Neural cell (in vitro differentiated cells): ENCODE data around the gene HEPACAM. TPM values are rescaled to one million over a fixed set of nuclear protein-coding genes. Genes with fewer than 3 reads are reported as not detected.

Experiments used
- H2AFZ ChIP-seq: fragments of 200-600, 300-800 bp; sonication (generic), shearing (Covaris generic); 2 replicates; pipeline ENCODE4 v1.6.0; 2014; ENCODE audit warnings: low read depth, mild to moderate bottlenecking, antibody characterized with exemption, low read length, moderate library complexity
- H3F3A ChIP-seq: fragments of 200-600 bp; shearing (Covaris generic); 2 replicates; pipeline ENCODE4 v1.6.1; 2016; ENCODE audit warnings: mild to moderate bottlenecking, moderate library complexity, mixed read lengths, antibody characterized with exemption, low read length; ENCODE audit not compliant: insufficient read depth, poor library complexity, severe bottlenecking
- H3K27ac ChIP-seq: fragments of 200-600, 300-800 bp; sonication (generic), shearing (Covaris generic); 2 replicates; pipeline ENCODE4 v1.5.1; 2014; ENCODE audit warnings: mild to moderate bottlenecking, low read length, moderate library complexity
- H3K27me3 ChIP-seq: fragments of 300-800, 200-600 bp; sonication (generic), shearing (Covaris generic); 2 replicates; pipeline ENCODE4 v1.6.0; 2014; ENCODE audit warnings: mild to moderate bottlenecking, low read depth, low read length, moderate library complexity; ENCODE audit not compliant: insufficient read depth
- H3K36me3 ChIP-seq: fragments of 300-800, 200-600 bp; sonication (generic), shearing (Covaris generic); 2 replicates; pipeline ENCODE4 v1.5.1; 2014; ENCODE audit warnings: mild to moderate bottlenecking, antibody characterized with exemption, low read length, moderate library complexity; ENCODE audit not compliant: insufficient read depth
- H3K4me2 ChIP-seq: fragments of 300-800, 200-600 bp; sonication (generic), shearing (Covaris generic); 2 replicates; pipeline ENCODE4 v1.6.0; 2014; ENCODE audit warnings: mild to moderate bottlenecking, low read length
- H3K4me3 ChIP-seq: fragments of 300-800, 200-600 bp; sonication (generic), shearing (Covaris generic); 2 replicates; pipeline ENCODE4 v1.5.1; 2014; ENCODE audit warnings: mild to moderate bottlenecking, low read length, moderate library complexity
- H3K79me2 ChIP-seq: fragments of 200-600 bp; shearing (Covaris generic); replicated peaks from 2 replicates; pipeline ENCODE4 v1.6.0; 2014; ENCODE audit warnings: mild to moderate bottlenecking, low read length, moderate library complexity; ENCODE audit not compliant: insufficient read depth
- H3K9ac ChIP-seq: fragments of 300-800, 200-600 bp; sonication (generic), shearing (Covaris generic); 2 replicates; pipeline ENCODE4 v1.6.1; 2016; ENCODE audit warnings: mild to moderate bottlenecking, low read length, mixed read lengths
- H3K9me2 ChIP-seq: fragments of 200-600 bp; shearing (Covaris generic); 2 replicates; pipeline ENCODE4 v1.6.1; 2016; ENCODE audit warnings: mild to moderate bottlenecking, low read length, mixed read lengths; ENCODE audit not compliant: insufficient read depth
- H3K9me3 ChIP-seq: fragments of 200-600, 300-800 bp; sonication (generic), shearing (Covaris generic); 2 replicates; pipeline ENCODE4 v1.6.1; 2016; ENCODE audit warnings: mild to moderate bottlenecking, mixed run types, low read length, moderate library complexity, mixed read lengths
- H4K20me1 ChIP-seq: fragments of 200-600 bp; shearing (Covaris generic); 2 replicates; pipeline ENCODE4 v1.6.1; 2016; ENCODE audit warnings: mild to moderate bottlenecking, mixed run types; ENCODE audit not compliant: insufficient read depth
- EP300 ChIP-seq: fragments of 450-650 bp; conservative IDR thresholded peaks from 2 replicates; pipeline ENCODE4 v1.6.1; 2014; ENCODE audit warnings: antibody characterized with exemption, mild to moderate bottlenecking, moderate library complexity; ENCODE audit not compliant: poor library complexity, severe bottlenecking
- EZH2 ChIP-seq: fragments of 200-600, 300-800 bp; shearing (Covaris generic), sonication (generic); IDR thresholded peaks from 2 replicates; pipeline ENCODE4 v1.6.1; 2014; ENCODE audit warnings: antibody characterized with exemption, low read length, borderline replicate concordance, mild to moderate bottlenecking; ENCODE audit not compliant: insufficient read depth, poor library complexity, severe bottlenecking
- MXI1 ChIP-seq: fragments of 450-650 bp; conservative IDR thresholded peaks from 2 replicates; pipeline ENCODE4 v1.6.1; 2014; ENCODE audit warnings: antibody characterized with exemption, mild to moderate bottlenecking; ENCODE audit not compliant: poor library complexity, severe bottlenecking
- POLR2AphosphoS5 ChIP-seq: IDR thresholded peaks from 2 replicates; pipeline ENCODE4 v1.6.1; 2012
- RAD21 ChIP-seq: fragments of 450-650 bp; conservative IDR thresholded peaks from 2 replicates; pipeline ENCODE4 v1.6.1; 2014; ENCODE audit warnings: antibody characterized with exemption, mild to moderate bottlenecking, moderate library complexity
- REST ChIP-seq: IDR thresholded peaks from 2 replicates; pipeline ENCODE4 v1.6.1; 2012; ENCODE audit warnings: borderline replicate concordance
- SMC3 ChIP-seq: fragments of 450-650 bp; conservative IDR thresholded peaks from 2 replicates; pipeline ENCODE4 v1.6.1; 2014; ENCODE audit warnings: antibody characterized with exemption, mild to moderate bottlenecking, moderate library complexity; ENCODE audit not compliant: poor library complexity
- TAF1 ChIP-seq: IDR thresholded peaks from 2 replicates; pipeline ENCODE4 v1.6.1; 2012; ENCODE audit warnings: low read depth
- polyA plus RNA-seq: library from polyadenylated mRNA; depleted of rRNA; stranded (reverse); fragments of >200 nt; gene quantifications from 2 replicates; pipeline ENCODE4 v1.2.3, GENCODE V29; 2014
- TF ChIP-seq, protein P1 (sequence below): fragments of 450-650 bp; IDR thresholded peaks from 2 replicates; pipeline ENCODE4 v1.5.1; 2014; ENCODE audit warnings: antibody characterized with exemption, mild to moderate bottlenecking, moderate library complexity; ENCODE audit not compliant: poor library complexity, severe bottlenecking

HEPACAM gene
- polyA plus RNA-seq, 1 donor from 2014 or later, result not detected

GRCh38 chr11:124942466-124943253 lies 6.8 kb upstream of the HEPACAM start:
- Histone ChIP-seq H3K27ac (no peak overlapping the region), H3K4me2 (no peak overlapping the region), H3K4me3 (no peak overlapping the region), H3K9me2 (no peaks in the 10 kb centered on the region), H3K9ac (no peak overlapping the region), H2AFZ (no peak overlapping the region), H3K36me3 (no peaks in the 10 kb centered on the region), H3K27me3 (no peaks in the 10 kb centered on the region), H3F3A (no peaks in the 10 kb centered on the region), H3K9me3 (no peaks in the 10 kb centered on the region), H3K79me2 (no peaks in the 10 kb centered on the region), H4K20me1 (no peaks in the 10 kb centered on the region)
- TF ChIP-seq RAD21, result no peak
- TF ChIP-seq, protein P1, sequence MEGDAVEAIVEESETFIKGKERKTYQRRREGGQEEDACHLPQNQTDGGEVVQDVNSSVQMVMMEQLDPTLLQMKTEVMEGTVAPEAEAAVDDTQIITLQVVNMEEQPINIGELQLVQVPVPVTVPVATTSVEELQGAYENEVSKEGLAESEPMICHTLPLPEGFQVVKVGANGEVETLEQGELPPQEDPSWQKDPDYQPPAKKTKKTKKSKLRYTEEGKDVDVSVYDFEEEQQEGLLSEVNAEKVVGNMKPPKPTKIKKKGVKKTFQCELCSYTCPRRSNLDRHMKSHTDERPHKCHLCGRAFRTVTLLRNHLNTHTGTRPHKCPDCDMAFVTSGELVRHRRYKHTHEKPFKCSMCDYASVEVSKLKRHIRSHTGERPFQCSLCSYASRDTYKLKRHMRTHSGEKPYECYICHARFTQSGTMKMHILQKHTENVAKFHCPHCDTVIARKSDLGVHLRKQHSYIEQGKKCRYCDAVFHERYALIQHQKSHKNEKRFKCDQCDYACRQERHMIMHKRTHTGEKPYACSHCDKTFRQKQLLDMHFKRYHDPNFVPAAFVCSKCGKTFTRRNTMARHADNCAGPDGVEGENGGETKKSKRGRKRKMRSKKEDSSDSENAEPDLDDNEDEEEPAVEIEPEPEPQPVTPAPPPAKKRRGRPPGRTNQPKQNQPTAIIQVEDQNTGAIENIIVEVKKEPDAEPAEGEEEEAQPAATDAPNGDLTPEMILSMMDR, result no peak
- TF ChIP-seq MXI1, result no peak
- TF ChIP-seq POLR2AphosphoS5, result no peak
- TF ChIP-seq REST, result no peak
- TF ChIP-seq EZH2, result no peak
- TF ChIP-seq EP300, result no peak
- TF ChIP-seq TAF1, result no peak

DNA sequence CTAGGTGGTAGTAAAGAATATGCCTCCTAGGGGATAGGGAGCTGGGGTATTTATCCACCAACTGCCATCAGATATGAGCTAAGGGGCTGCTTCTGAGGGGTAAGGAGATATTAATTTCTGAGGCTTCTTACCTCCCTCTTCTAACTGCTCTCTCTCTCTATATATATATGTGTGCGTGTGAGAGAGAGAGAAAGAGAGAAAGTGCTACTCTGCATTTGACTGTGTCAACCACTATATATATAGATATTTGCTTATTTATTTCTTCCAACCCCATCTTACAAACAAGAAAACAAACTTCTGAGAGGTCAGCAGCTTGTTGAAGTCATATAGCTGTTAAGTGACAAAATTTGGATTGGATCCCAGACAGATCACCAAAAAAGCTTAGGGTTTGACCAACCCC lies 5.9 kb upstream of the HEPACAM start:
- Histone ChIP-seq H3K27ac (no peak overlapping the region), H3K79me2 (no peaks in the 10 kb centered on the region), H3K9me2 (no peaks in the 10 kb centered on the region), H3F3A (no peaks in the 10 kb centered on the region), H3K4me2 (no peak overlapping the region), H3K27me3 (no peaks in the 10 kb centered on the region), H3K9ac (no peak overlapping the region), H4K20me1 (no peaks in the 10 kb centered on the region), H3K4me3 (no peak overlapping the region), H3K9me3 (no peaks in the 10 kb centered on the region), H3K36me3 (no peaks in the 10 kb centered on the region), H2AFZ (no peak overlapping the region)
- no peak for TF ChIP-seq EZH2
- TF ChIP-seq REST, result no peak
- TF ChIP-seq SMC3, result no peak
- TF ChIP-seq, protein P1, result no peak
- no peak for TF ChIP-seq EP300
- no peak for TF ChIP-seq RAD21
- TF ChIP-seq MXI1, result no peak
